ENCODE measurements around the gene POMGNT1. TPM values are rescaled to one million over a fixed set of nuclear protein-coding genes. Genes with fewer than 3 reads are reported as not detected.

The POMGNT1 gene
- total RNA-seq, 1 donor from 2014 or later, result 37.8 TPM

GRCh38 chr1:46148318-46148717 lies 49.9 kb downstream of the POMGNT1 start:
- Mint-ChIP-seq H3K9me3 (ENCODE audit: unreplicated experiment) (no peaks in the 10 kb centered on the region), H3K27me3 (ENCODE audit: unreplicated experiment) (no peaks in the 10 kb centered on the region), H3K36me3 (ENCODE audit: low read depth, unreplicated experiment) (no peaks in the 10 kb centered on the region), H3K4me1 (ENCODE audit: unreplicated experiment) (peaks cover 4% of the 10 kb centered on the region), H3K27ac (ENCODE audit: unreplicated experiment) (no peak overlapping the region), H3K4me3 (ENCODE audit: unreplicated experiment) (no peak overlapping the region)
- TF ChIP-seq CTCF (IDR thresholded peaks at IDR 0.05; ENCODE audit: unreplicated experiment), result no peak
- no peak for DNase-seq (ENCODE audit: low spot score)

Other genes starting within 250 kb of the POMGNT1 start
- gene PIK3R3, start 65.8 kb downstream of the POMGNT1 start, total RNA-seq (ENCODE audit: unreplicated experiment), result 38.1 TPM
- 1.1 TPM for gene TSPAN1, start 23.3 kb downstream of the POMGNT1 start, total RNA-seq (ENCODE audit: unreplicated experiment)
- not detected for gene P3R3URF, start 21.9 kb downstream of the POMGNT1 start, total RNA-seq (ENCODE audit: unreplicated experiment)
- 0.41 TPM for gene LURAP1, start 4.9 kb upstream of the POMGNT1 start, total RNA-seq (ENCODE audit: unreplicated experiment)
- 9.3 TPM for gene RAD54L, start 49.3 kb upstream of the POMGNT1 start, total RNA-seq (ENCODE audit: unreplicated experiment)
- 73.5 TPM for gene LRRC41, start 105.2 kb upstream of the POMGNT1 start, total RNA-seq (ENCODE audit: unreplicated experiment)
- gene UQCRH, start 105.3 kb upstream of the POMGNT1 start, total RNA-seq (ENCODE audit: unreplicated experiment), result 317 TPM
- 27.8 TPM for gene NSUN4, start 142.4 kb upstream of the POMGNT1 start, total RNA-seq (ENCODE audit: unreplicated experiment)
- 2.7 TPM for gene FAAH, start 195.9 kb upstream of the POMGNT1 start, total RNA-seq (ENCODE audit: unreplicated experiment)